ENCODE results near the gene BCL7A.

DNA sequence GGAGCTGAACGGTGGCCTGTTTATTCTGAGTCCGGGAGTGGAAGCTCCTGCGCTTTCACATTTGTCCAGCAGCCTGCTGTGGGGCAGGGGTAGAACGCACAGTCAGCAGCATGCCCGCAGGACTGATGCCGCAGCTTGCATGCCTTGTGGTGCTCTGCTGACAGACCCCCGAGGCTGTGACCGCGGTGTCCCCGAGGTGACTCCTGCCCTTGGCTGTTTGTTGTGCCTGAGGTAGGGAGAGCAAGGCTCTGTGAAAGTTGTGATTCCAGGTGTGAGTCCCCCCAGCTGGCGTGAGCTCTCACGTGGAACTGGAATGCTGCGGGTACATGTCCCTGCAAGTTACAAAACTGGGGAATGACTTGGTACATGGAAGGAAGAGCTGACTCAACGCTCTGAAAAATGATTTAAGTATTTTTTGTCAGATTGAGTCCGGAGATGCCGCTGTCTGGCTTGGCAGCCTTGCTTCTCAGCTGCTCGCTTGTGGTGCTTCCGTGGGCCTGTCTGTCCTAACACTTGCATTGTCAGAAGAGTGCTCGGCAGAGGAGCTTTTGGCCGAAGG, 75.0 kb downstream of the BCL7A start:
- no peak for TF ChIP-seq EZH2phosphoT487 (conservative IDR thresholded peaks at IDR 0.05; ENCODE audit: low read length)
- TF ChIP-seq, protein P1, sequence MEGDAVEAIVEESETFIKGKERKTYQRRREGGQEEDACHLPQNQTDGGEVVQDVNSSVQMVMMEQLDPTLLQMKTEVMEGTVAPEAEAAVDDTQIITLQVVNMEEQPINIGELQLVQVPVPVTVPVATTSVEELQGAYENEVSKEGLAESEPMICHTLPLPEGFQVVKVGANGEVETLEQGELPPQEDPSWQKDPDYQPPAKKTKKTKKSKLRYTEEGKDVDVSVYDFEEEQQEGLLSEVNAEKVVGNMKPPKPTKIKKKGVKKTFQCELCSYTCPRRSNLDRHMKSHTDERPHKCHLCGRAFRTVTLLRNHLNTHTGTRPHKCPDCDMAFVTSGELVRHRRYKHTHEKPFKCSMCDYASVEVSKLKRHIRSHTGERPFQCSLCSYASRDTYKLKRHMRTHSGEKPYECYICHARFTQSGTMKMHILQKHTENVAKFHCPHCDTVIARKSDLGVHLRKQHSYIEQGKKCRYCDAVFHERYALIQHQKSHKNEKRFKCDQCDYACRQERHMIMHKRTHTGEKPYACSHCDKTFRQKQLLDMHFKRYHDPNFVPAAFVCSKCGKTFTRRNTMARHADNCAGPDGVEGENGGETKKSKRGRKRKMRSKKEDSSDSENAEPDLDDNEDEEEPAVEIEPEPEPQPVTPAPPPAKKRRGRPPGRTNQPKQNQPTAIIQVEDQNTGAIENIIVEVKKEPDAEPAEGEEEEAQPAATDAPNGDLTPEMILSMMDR (IDR thresholded peaks at IDR 0.05; ENCODE audit: insufficient read depth, low read length, poor library complexity, severe bottlenecking): no peak

Measured in SU-DHL-6 (cell line).